NCI-H2171 (cell line): ENCODE results near the gene ALPG.
"Not testable (repeated sequence)": the region's sequence is repeated elsewhere in the genome, so short reads cannot be mapped to it uniquely, and the experiment has no call there.

ENCODE experiments used
- DNase-seq: peaks from one replicate; lab custom pipeline; 2025; lab: John Stamatoyannopoulos, UW

The ALPG gene

GRCh38 chr2:232419245-232420072 lies 12.8 kb downstream of the ALPG start:
- DNase-seq: no peak

- DNase-seq: no peak
These were observed 13.4 kb downstream of the ALPG start for GRCh38 chr2:232420073-232420454.

GRCh38 chr2:232420463-232421188 lies 14.0 kb downstream of the ALPG start:
- peak; percentile 32 for DNase-seq

- no peak for DNase-seq
These were observed 14.6 kb downstream of the ALPG start for GRCh38 chr2:232421189-232421785.

- no peak for DNase-seq
These were observed 15.4 kb downstream of the ALPG start for GRCh38 chr2:232422051-232422450.

- not testable (repeated sequence) for DNase-seq
These were observed 16.4 kb downstream of the ALPG start for GRCh38 chr2:232422996-232423395.

GRCh38 chr2:232423407-232423806 lies 16.8 kb downstream of the ALPG start:
- DNase-seq: not testable (repeated sequence)

GRCh38 chr2:232431705-232432590 lies 25.3 kb downstream of the ALPG start:
- no peak for DNase-seq

- no peak for DNase-seq
These were observed 26.0 kb downstream of the ALPG start for GRCh38 chr2:232432598-232433184.

GRCh38 chr2:232433622-232434021 lies 27.0 kb downstream of the ALPG start:
- DNase-seq: not testable (repeated sequence)

- DNase-seq: no peak
These were observed 27.4 kb downstream of the ALPG start for GRCh38 chr2:232434091-232434490.

- no peak for DNase-seq
These were observed 28.1 kb downstream of the ALPG start for GRCh38 chr2:232434563-232435374.

- DNase-seq: no peak
These were observed 28.7 kb downstream of the ALPG start for GRCh38 chr2:232435375-232435648.

- no peak for DNase-seq
These were observed 29.2 kb downstream of the ALPG start for GRCh38 chr2:232435805-232436204.

GRCh38 chr2:232436381-232437194 lies 29.9 kb downstream of the ALPG start:
- no peak for DNase-seq

GRCh38 chr2:232437195-232437571 lies 30.5 kb downstream of the ALPG start:
- no peak for DNase-seq

- no peak for DNase-seq
These were observed 31.4 kb downstream of the ALPG start for GRCh38 chr2:232438091-232438490.

- DNase-seq: no peak
These were observed 32.5 kb downstream of the ALPG start for GRCh38 chr2:232438951-232439757.

GRCh38 chr2:232439758-232440135 lies 33.1 kb downstream of the ALPG start:
- no peak for DNase-seq
